HUES48 (cell line): ENCODE measurements around the gene MIPOL1.
"Not testable (repeated sequence)": the region's sequence is repeated elsewhere in the genome, so short reads cannot be mapped to it uniquely, and the experiment has no call there.

Experiments
- H3K27ac ChIP-seq: one replicate; pipeline ENCODE4 v1.7.0; 2013; ENCODE audit warnings: low read depth, low read length, inconsistent platforms
- H3K27me3 ChIP-seq: 2 replicates; pipeline ENCODE4 v1.6.1; 2013; ENCODE audit warnings: mild to moderate bottlenecking, low read length; ENCODE audit not compliant: control insufficient read depth, insufficient read depth
- H3K36me3 ChIP-seq: 2 replicates; pipeline ENCODE4 v1.6.1; 2013; ENCODE audit warnings: low read length; ENCODE audit not compliant: control insufficient read depth, insufficient read depth
- H3K4me1 ChIP-seq: 2 replicates; pipeline ENCODE4 v1.6.1; 2013; ENCODE audit warnings: mild to moderate bottlenecking, low read length; ENCODE audit not compliant: control insufficient read depth, insufficient read depth
- H3K4me3 ChIP-seq: 2 replicates; pipeline ENCODE4 v1.5.1; 2013; ENCODE audit warnings: mild to moderate bottlenecking, low read depth, low read length
- H3K9ac ChIP-seq: 2 replicates; pipeline ENCODE4 v1.6.1; 2013; ENCODE audit warnings: mild to moderate bottlenecking, low read depth, low read length, moderate library complexity
- H3K9me3 ChIP-seq: 2 replicates; pipeline ENCODE4 v1.6.1; 2013; ENCODE audit warnings: low read length; ENCODE audit not compliant: control insufficient read depth, insufficient read depth

MIPOL1 gene

GRCh38 chr14:37205623-37206605 is 8.2 kb downstream of the MIPOL1 start:
- not testable (repeated sequence) for H3K9ac ChIP-seq, H3K27me3 ChIP-seq, H3K4me3 ChIP-seq, H3K36me3 ChIP-seq, H3K4me1 ChIP-seq, H3K27ac ChIP-seq
- H3K9me3 ChIP-seq = peaks cover 25% of the 10 kb centered on the region

- H3K27me3 ChIP-seq = not testable (repeated sequence)
Observed at GRCh38 chr14:37209617-37210016, 11.9 kb downstream of the MIPOL1 start.

GRCh38 chr14:37210448-37210847 is 12.7 kb downstream of the MIPOL1 start:
- Histone ChIP-seq H3K4me1 (no peaks in the 10 kb centered on the region), H3K9ac (no peak overlapping the region), H3K27me3 (no peaks in the 10 kb centered on the region), H3K4me3 (no peak overlapping the region), H3K27ac (no peak overlapping the region), H3K9me3 (peaks cover 25% of the 10 kb centered on the region), H3K36me3 (no peaks in the 10 kb centered on the region; the same call in 1 of the 2 replicates)

More at GRCh38 chr14:37209617-37210016, 11.9 kb downstream of the MIPOL1 start:
- peaks cover 25% of the 10 kb centered on the region for H3K9me3 ChIP-seq
- H3K9ac ChIP-seq, H3K4me1 ChIP-seq, H3K4me3 ChIP-seq, H3K36me3 ChIP-seq, H3K27ac ChIP-seq: not testable (repeated sequence)

- Histone ChIP-seq H3K4me3 (no peak overlapping the region), H3K9me3 (0 out of 2 replicates have a peak, but pooled peaks cover 3% of the 10 kb centered on the region), H3K27me3 (no peaks in the 10 kb centered on the region), H3K27ac (no peak overlapping the region), H3K4me1 (no peaks in the 10 kb centered on the region), H3K36me3 (no peaks in the 10 kb centered on the region; the same call in 1 of the 2 replicates), H3K9ac (no peak overlapping the region)
Observed at GRCh38 chr14:37213016-37213415, 15.3 kb downstream of the MIPOL1 start.

- Histone ChIP-seq H3K4me1 (no peaks in the 10 kb centered on the region), H3K4me3 (no peak overlapping the region), H3K9ac (no peak overlapping the region), H3K27me3 (no peaks in the 10 kb centered on the region), H3K27ac (no peak overlapping the region), H3K9me3 (no peaks in the 10 kb centered on the region), H3K36me3 (no peaks in the 10 kb centered on the region)
Observed at GRCh38 chr14:37215345-37215744, 17.6 kb downstream of the MIPOL1 start.

- H3K9me3 ChIP-seq = peaks cover 14% of the 10 kb centered on the region
- no peak overlapping the region for H3K9ac ChIP-seq
- H3K27ac ChIP-seq = no peak overlapping the region
- peaks cover 4% of the 10 kb centered on the region; the same call in 1 of the 2 replicates for H3K36me3 ChIP-seq
- no peak overlapping the region for H3K4me3 ChIP-seq
- no peaks in the 10 kb centered on the region for H3K27me3 ChIP-seq
- H3K4me1 ChIP-seq = no peaks in the 10 kb centered on the region
Observed at GRCh38 chr14:37221073-37221472, 23.3 kb downstream of the MIPOL1 start.

GRCh38 chr14:37223947-37224474 is 26.3 kb downstream of the MIPOL1 start:
- Histone ChIP-seq H3K4me3 (no peak overlapping the region), H3K27ac (no peak overlapping the region), H3K9me3 (peaks cover 14% of the 10 kb centered on the region), H3K4me1 (no peaks in the 10 kb centered on the region), H3K9ac (no peak overlapping the region), H3K27me3 (no peaks in the 10 kb centered on the region), H3K36me3 (peaks cover 4% of the 10 kb centered on the region; the same call in 1 of the 2 replicates)

GRCh38 chr14:37225668-37226067 is 27.9 kb downstream of the MIPOL1 start:
- not testable (repeated sequence) for H3K9ac ChIP-seq, H3K4me3 ChIP-seq, H3K27ac ChIP-seq, H3K27me3 ChIP-seq, H3K4me1 ChIP-seq, H3K36me3 ChIP-seq
- H3K9me3 ChIP-seq = peaks cover 14% of the 10 kb centered on the region

- no peaks in the 10 kb centered on the region for H3K27me3 ChIP-seq
- no peaks in the 10 kb centered on the region for H3K36me3 ChIP-seq
- H3K4me1 ChIP-seq = no peaks in the 10 kb centered on the region
- no peak overlapping the region for H3K9ac ChIP-seq
- no peak overlapping the region for H3K27ac ChIP-seq
- no peaks in the 10 kb centered on the region; the same call in 1 of the 2 replicates for H3K9me3 ChIP-seq
- H3K4me3 ChIP-seq = no peak overlapping the region
Observed at GRCh38 chr14:37230551-37231194, 32.9 kb downstream of the MIPOL1 start.

- no peaks in the 10 kb centered on the region for H3K36me3 ChIP-seq
Observed at GRCh38 chr14:37232907-37233481, 35.3 kb downstream of the MIPOL1 start.

More at GRCh38 chr14:37232907-37233481, 35.3 kb downstream of the MIPOL1 start:
- no peaks in the 10 kb centered on the region for H3K27me3 ChIP-seq
- no peaks in the 10 kb centered on the region for H3K9me3 ChIP-seq
- no peak overlapping the region for H3K9ac ChIP-seq
- no peak overlapping the region for H3K4me3 ChIP-seq
- no peak overlapping the region for H3K27ac ChIP-seq
- H3K4me1 ChIP-seq = no peaks in the 10 kb centered on the region
